K562 (cell line): ENCODE measurements around the gene TAF1B. TPM values are rescaled to one million over a fixed set of nuclear protein-coding genes. Genes with fewer than 3 reads are reported as not detected.

ENCODE experiments used
- ATF3 ChIP-seq, 2 experiments: fragments of 450-650 bp in 1 of 2; sonication (generic) in 1 of 2; formaldehyde crosslinking in 1 of 2; IDR thresholded peaks in 1 of 2; conservative IDR thresholded peaks in 1 of 2; 2 replicates each; pipeline versions ENCODE4 v1.6.1 to v1.8.1; 2016 to 2023; ENCODE audit warnings: mild to moderate bottlenecking in 2 of 2, moderate library complexity in 2 of 2, inconsistent platforms in 1 of 2, missing genetic modification reagents in 1 of 2
- CHCHD3 ChIP-seq: fragments of 250-450 bp; sonication (Bioruptor Pico); IDR thresholded peaks from 2 replicates; pipeline ENCODE4 v2.1.2; 2022; ENCODE audit warnings: mild to moderate bottlenecking
- CREB3 ChIP-seq: fragments of 450-650 bp; conservative IDR thresholded peaks from 2 replicates; pipeline ENCODE4 v1.6.1; 2016; ENCODE audit warnings: missing genetic modification characterization, low read depth, mild to moderate bottlenecking, missing compliant biosample characterization, moderate library complexity
- EHMT2 ChIP-seq: fragments of 450-650 bp; IDR thresholded peaks from 2 replicates; pipeline ENCODE4 v1.6.1; 2018; ENCODE audit warnings: antibody characterized with exemption
- GTF2F1 ChIP-seq: IDR thresholded peaks from 2 replicates; pipeline ENCODE4 v1.6.1; 2011; ENCODE audit warnings: low read depth, low read length, improper control_type of control experiment
- HMG20B ChIP-seq: fragments of 250-450 bp; sonication (Bioruptor Pico); IDR thresholded peaks from 2 replicates; pipeline ENCODE4 v1.5.0; 2021; ENCODE audit warnings: mild to moderate bottlenecking
- ILK ChIP-seq: fragments of 450-650 bp; IDR thresholded peaks from 2 replicates; pipeline ENCODE4 v1.6.1; 2016; ENCODE audit warnings: missing genetic modification characterization, low read depth, mild to moderate bottlenecking, missing compliant biosample characterization, moderate library complexity, borderline replicate concordance
- JUNB ChIP-seq: fragments of 450-650 bp; formaldehyde crosslinking; conservative IDR thresholded peaks from 2 replicates; pipeline ENCODE4 v1.4.0; 2020; ENCODE audit warnings: mild to moderate bottlenecking
- MEIS2 ChIP-seq: fragments of 450-650 bp; IDR thresholded peaks from 2 replicates; pipeline ENCODE4 v1.6.1; 2014; ENCODE audit warnings: mild to moderate bottlenecking; ENCODE audit not compliant: partially characterized antibody
- NEUROD1 ChIP-seq: fragments of 150-350 bp; IDR thresholded peaks from 2 replicates; pipeline ENCODE4 v1.6.1; 2014; ENCODE audit warnings: borderline replicate concordance, low read length, low read depth; ENCODE audit not compliant: partially characterized antibody
- PREB ChIP-seq: sonication (generic); formaldehyde crosslinking; IDR thresholded peaks from 2 replicates; pipeline ENCODE4 v1.8.1; 2023; ENCODE audit warnings: mild to moderate bottlenecking, missing genetic modification reagents
- RAD21 ChIP-seq, 2 experiments: fragments of 250-450 bp in 1 of 2; fragments of 450-650 bp in 1 of 2; sonication (Bioruptor Pico) in 1 of 2; formaldehyde crosslinking in 1 of 2; IDR thresholded peaks in 1 of 2; conservative IDR thresholded peaks in 1 of 2; 2 replicates each; pipeline versions ENCODE4 v1.4.0 to v1.8.0; 2020 to 2022; ENCODE audit warnings: mild to moderate bottlenecking in 2 of 2, moderate library complexity in 1 of 2
- TBP ChIP-seq: optimal IDR thresholded peaks from 2 replicates; pipeline ENCODE3; 2011; ENCODE audit warnings: low read depth, low read length, improper control_type of control experiment
- ZNF197 ChIP-seq: fragments of 200-800 bp; sonication (Bioruptor generic); IDR thresholded peaks from 2 replicates; pipeline ENCODE4 v1.6.1; 2016; ENCODE audit warnings: low read depth, missing genetic modification characterization, missing compliant biosample characterization
- ZNF224 ChIP-seq: sonication (generic); formaldehyde crosslinking; IDR thresholded peaks from 2 replicates; pipeline ENCODE4 v1.8.0; 2022; ENCODE audit warnings: mild to moderate bottlenecking, missing genetic modification reagents
- ZNF436 ChIP-seq: fragments of 250-450, 450-650 bp; sonication (Bioruptor Pico); formaldehyde crosslinking; IDR thresholded peaks from 2 replicates; pipeline ENCODE4 v1.7.0; 2020; ENCODE audit warnings: mild to moderate bottlenecking
- ZNF449 ChIP-seq: fragments of 250-450 bp; sonication (Bioruptor Pico); IDR thresholded peaks from 2 replicates; pipeline ENCODE4 v1.8.0; 2022; ENCODE audit warnings: moderate library complexity, mild to moderate bottlenecking, inconsistent platforms
- ZSCAN29 ChIP-seq: fragments of 450-650 bp; IDR thresholded peaks from 2 replicates; pipeline ENCODE4 v1.6.1; 2017
- polyA plus RNA-seq, 8 experiments: library from polyadenylated mRNA; depleted of rRNA in 4 of 8; stranded (reverse) in 5 of 8; unstranded in 3 of 8; fragments of >200 nt; fragmentation: Nextera tagmentation in 2 of 8; fragmentation: Illumina TruSeq in 1 of 8; extraction: Ambion mirVana in 2 of 8; extraction: Trizol in 1 of 8; gene quantifications; 2 replicates each; pipeline versions ENCODE4 v1.2.1 to v1.2.3, GENCODE V29; 2011 to 2014; ENCODE audit warnings: inconsistent platforms in 1 of 8, missing spikeins in 1 of 8
- total RNA-seq, 7 experiments: library from RNA; depleted of rRNA in 6 of 7; stranded (reverse); fragments of >200 nt in 6 of 7; fragmentation: Illumina TruSeq in 2 of 7; extraction: Trizol in 2 of 7; gene quantifications; 2 replicates each; pipeline versions ENCODE4 v1.2.1 to v1.2.3, GENCODE V29; 2011 to 2021; ENCODE audit warnings: low replicate concordance in 1 of 7
- TF ChIP-seq, protein P1 (sequence below): fragments of 450-650 bp; formaldehyde crosslinking; IDR thresholded peaks from 2 replicates; pipeline ENCODE4 v1.4.0; 2020; ENCODE audit warnings: mild to moderate bottlenecking, moderate library complexity

TAF1B gene
- total and polyA plus RNA-seq, 9 of the 15 experiments (the other 6 are each of a cell fraction or from before 2014, with no cell fraction given) = 8.8 to 25.1 (median 17.3) TPM

DNA sequence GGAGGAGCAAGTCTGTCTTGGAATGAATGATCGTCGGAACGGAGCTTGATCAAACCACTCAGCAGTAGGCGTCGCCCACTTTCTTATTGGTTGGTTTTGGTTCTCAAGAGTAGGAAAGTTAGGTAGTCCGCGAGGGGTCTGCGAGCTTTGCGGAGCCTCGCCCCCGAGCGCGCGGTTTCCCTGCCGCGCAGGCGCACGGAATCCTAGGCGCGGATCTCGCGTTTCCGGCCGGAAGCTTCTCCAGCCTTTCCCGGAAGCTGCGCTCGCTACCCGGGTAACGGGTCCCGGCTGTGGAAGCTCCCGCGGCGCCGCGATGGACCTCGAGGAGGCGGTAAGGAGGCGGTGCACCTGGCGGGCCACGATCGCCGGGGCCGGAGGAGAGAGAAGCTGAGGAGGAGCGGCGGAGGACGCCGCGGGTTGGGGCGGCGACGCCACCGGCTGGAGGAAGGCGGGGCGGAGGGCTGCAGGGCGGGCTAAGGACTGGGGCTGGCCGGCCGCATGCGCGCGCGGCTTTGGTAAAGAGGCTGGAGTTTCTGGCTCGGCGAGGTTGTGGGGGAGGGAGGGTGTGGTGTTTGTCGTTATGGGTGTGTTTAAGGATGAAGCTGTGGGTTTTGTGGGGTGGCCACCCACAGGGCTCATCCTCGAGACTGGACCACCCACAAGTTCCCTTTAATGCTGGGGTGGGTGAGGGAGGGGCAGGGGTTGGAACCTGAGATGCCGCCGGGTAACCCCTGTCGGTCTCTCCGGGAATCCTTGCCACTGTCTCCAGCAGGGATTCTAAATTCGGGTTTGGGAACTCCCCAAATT, at the start of gene TAF1B (continued):
- TF ChIP-seq ZNF436 (CRISPR knock-in tag) = no peak
- TF ChIP-seq CREB3 (tag) = no peak
- TF ChIP-seq MEIS2 = peak; percentile 92
- TF ChIP-seq, protein P1, sequence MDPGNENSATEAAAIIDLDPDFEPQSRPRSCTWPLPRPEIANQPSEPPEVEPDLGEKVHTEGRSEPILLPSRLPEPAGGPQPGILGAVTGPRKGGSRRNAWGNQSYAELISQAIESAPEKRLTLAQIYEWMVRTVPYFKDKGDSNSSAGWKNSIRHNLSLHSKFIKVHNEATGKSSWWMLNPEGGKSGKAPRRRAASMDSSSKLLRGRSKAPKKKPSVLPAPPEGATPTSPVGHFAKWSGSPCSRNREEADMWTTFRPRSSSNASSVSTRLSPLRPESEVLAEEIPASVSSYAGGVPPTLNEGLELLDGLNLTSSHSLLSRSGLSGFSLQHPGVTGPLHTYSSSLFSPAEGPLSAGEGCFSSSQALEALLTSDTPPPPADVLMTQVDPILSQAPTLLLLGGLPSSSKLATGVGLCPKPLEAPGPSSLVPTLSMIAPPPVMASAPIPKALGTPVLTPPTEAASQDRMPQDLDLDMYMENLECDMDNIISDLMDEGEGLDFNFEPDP = no peak
- no peak for TF ChIP-seq JUNB (CRISPR knock-in tag)
- no peak for TF ChIP-seq ZNF197 (CRISPR knock-in tag)
- TF ChIP-seq ILK (tag) = no peak
- TF ChIP-seq CHCHD3 = no peak
- no peak for TF ChIP-seq ZSCAN29
- no peak for TF ChIP-seq ZNF449 (CRISPR knock-in tag)
- no peak for TF ChIP-seq ZNF224
- TF ChIP-seq HMG20B (CRISPR knock-in tag) = no peak
- 0 out of 2 replicates have a peak, but pooled peaks have one; percentile 19 for TF ChIP-seq PREB (CRISPR knock-in tag)
- no peak for TF ChIP-seq ATF3 (IDR thresholded peaks at IDR 0.05)
- TF ChIP-seq ATF3 (CRISPR knock-in tag; conservative IDR thresholded peaks at IDR 0.05) = peak; percentile 60
- TF ChIP-seq RAD21 (CRISPR knock-in tag; conservative IDR thresholded peaks at IDR 0.05 in 1 of 2, IDR thresholded peaks at IDR 0.05 in 1 of 2) = peak; percentile 33 to 51; a peak in 3 of 4 replicates
- TF ChIP-seq TBP = peak; percentile 93
- no peak for TF ChIP-seq EHMT2
- TF ChIP-seq GTF2F1 = peak; percentile 16; the same call in 1 of the 2 replicates
- TF ChIP-seq NEUROD1 = peak; percentile 75
